Activated CD8-positive, alpha-beta memory T cell treated with anti-CD3 and anti-CD28 coated beads for 24 hours (primary cell): ENCODE measurements around the gene CDC42BPG.
A peak's percentile ranks its signal among the peaks of the same experiment; 100 is the strongest.

Experiments
- DNase-seq: peaks from one replicate; pipeline ENCODE4 v3.0.0-alpha.2; 2020

The CDC42BPG gene

DNA sequence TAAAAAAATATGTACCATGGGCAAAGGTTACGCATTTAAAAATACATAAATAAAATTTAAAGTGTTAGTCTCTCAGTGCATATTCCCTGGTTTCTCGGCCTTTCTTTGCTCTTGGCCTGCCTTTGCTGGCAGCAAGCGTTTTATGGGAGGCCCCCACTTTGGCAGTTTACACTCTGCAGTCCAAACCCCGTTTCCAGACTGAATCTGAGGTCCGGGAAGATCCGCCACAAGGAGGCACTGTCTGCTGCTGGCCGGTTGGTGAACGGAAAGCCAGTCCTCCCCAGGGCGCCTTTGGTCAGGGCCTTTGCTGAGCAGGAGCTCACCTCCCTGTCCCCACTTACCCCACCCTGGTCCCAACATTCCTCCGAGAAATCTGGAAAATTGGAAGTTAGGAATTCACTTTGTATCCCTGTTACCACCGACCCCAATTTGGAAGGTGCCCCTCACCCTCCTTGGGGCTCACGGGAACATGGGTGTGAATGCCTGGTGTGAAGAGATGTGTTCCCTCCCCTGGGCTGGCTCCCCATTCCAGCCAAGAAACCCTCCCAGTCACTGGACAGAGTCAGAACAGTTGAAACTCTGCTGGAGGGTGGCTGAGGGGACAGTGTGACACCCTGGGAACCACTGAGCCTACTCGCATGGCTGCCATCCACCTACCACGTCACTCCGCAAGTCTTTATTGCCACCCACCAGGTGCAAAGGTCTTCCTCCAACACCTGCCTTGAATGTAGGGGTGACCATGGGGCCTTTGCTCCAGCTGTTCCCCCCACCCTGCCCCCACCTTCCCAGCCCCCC, 56.7 kb downstream of the CDC42BPG start:
- DNase-seq = peak; percentile 84

GRCh38 chr11:64786308-64786707, 58.1 kb downstream of the CDC42BPG start:
- DNase-seq = no peak

GRCh38 chr11:64784813-64785581, 59.5 kb downstream of the CDC42BPG start:
- DNase-seq = no peak

- peak; percentile 97 for DNase-seq
Observed at GRCh38 chr11:64778473-64779298, 65.8 kb downstream of the CDC42BPG start, which contains the start of gene SF1. Gene SF1 (minus strand): TSS chr11:64778542. CDS start chr11:64778392, 150 bp downstream.

DNA sequence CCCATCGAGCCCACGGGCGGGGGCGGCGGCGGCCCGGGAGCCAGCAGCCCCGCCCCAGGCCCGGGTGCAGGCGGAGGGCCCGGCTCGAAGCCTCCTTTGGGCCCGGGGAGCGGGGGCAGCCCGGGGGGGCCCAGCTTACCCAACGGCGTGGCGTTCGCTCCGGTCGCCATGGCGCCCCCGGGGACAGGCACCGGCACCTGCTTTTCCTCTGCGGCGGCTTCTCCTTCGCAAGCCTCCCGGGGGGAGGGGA, 66.3 kb downstream of the CDC42BPG start:
- no peak for DNase-seq

GRCh38 chr11:64777449-64778222, 66.8 kb downstream of the CDC42BPG start:
- DNase-seq = peak; percentile 92

DNA sequence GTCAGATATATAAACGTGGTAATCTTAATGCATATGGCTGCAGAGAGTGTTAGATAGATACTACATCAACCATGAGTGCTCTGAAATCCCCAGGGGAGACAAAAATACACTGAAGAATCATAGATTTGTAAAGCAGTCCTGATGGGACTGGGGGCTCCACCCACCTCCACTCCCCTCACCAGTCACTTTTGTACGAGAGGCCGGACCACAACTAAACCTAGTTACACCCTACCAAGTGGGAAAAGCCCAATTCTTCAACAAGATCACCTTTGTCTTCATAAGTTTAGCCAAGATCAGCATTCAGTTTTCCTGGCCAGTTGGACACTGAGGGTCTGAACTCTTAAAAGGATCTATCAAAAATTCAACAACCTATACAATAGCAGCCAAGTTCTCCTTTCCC, 67.6 kb downstream of the CDC42BPG start:
- no peak for DNase-seq

GRCh38 chr11:64776425-64776824, 68.0 kb downstream of the CDC42BPG start:
- no peak for DNase-seq

DNA sequence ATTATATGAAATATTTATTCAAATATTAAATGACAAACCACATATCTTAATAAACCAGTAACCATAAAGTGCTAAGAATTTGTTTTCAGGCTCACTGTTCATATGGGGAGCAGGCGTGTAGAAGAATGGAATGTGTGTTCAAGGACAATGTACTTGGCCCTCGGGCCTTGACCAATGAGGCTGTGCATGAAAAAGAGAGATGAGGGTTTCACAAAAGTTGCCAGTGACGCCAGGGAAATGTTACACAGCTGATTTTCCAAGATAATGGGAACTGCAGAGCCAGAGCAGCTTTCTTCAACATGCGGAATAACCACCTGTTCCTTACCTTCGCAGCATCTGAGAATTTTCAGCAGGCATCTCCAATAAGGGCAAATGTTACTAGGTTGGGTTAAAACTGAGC, 70.3 kb downstream of the CDC42BPG start:
- DNase-seq = no peak
